Retinal pigment epithelial cell (primary cell): ENCODE data around the gene CPA3.

ENCODE experiments used
- DNase-seq: peaks from one replicate; pipeline ENCODE4 v3.0.0-alpha.2; 2010; ENCODE audit warnings: low read depth
- H3K4me3 ChIP-seq: 2 replicates; pipeline ENCODE4 v1.5.1; 2011; ENCODE audit warnings: mild to moderate bottlenecking, low read length, control low read depth, moderate library complexity
- CTCF ChIP-seq: conservative IDR thresholded peaks from 2 replicates; pipeline ENCODE4 v1.5.1; 2011; ENCODE audit warnings: low read depth, low read length, control low read depth, inconsistent platforms

The CPA3 gene

GRCh38 chr3:148930752-148931151, 65.7 kb downstream of the CPA3 start:
- DNase-seq: peak; percentile 26

GRCh38 chr3:148931574-148931973, 66.5 kb downstream of the CPA3 start:
- TF ChIP-seq CTCF: no peak
- DNase-seq: no peak
- H3K4me3 ChIP-seq: no peak overlapping the region

More at GRCh38 chr3:148930752-148931151, 65.7 kb downstream of the CPA3 start:
- H3K4me3 ChIP-seq: no peak overlapping the region
- TF ChIP-seq CTCF: no peak

- no peak for TF ChIP-seq CTCF
- DNase-seq: no peak
- H3K4me3 ChIP-seq: no peak overlapping the region
These were observed 67.9 kb downstream of the CPA3 start for GRCh38 chr3:148932972-148933371.

GRCh38 chr3:148937467-148938255, 72.6 kb downstream of the CPA3 start:
- TF ChIP-seq CTCF: no peak
- no peak for DNase-seq

GRCh38 chr3:148938306-148938705, 73.2 kb downstream of the CPA3 start:
- TF ChIP-seq CTCF: no peak
- DNase-seq: no peak
- H3K4me3 ChIP-seq: no peak overlapping the region

More at GRCh38 chr3:148937467-148938255, 72.6 kb downstream of the CPA3 start:
- no peak overlapping the region for H3K4me3 ChIP-seq

GRCh38 chr3:148938936-148939335, 73.8 kb downstream of the CPA3 start:
- TF ChIP-seq CTCF: no peak
- no peak overlapping the region for H3K4me3 ChIP-seq
- DNase-seq: no peak

- TF ChIP-seq CTCF: no peak
- H3K4me3 ChIP-seq: no peak overlapping the region
- no peak for DNase-seq
These were observed 75.9 kb downstream of the CPA3 start for GRCh38 chr3:148940983-148941382.
